CMK (cell line): ENCODE data around the gene LHFPL2.
A peak's percentile ranks its signal among the peaks of the same experiment; 100 is the strongest.

Experiments
- DNase-seq: peaks from one replicate; pipeline ENCODE4 v3.0.0-alpha.2; 2010; ENCODE audit warnings: low read depth

The LHFPL2 gene

DNA sequence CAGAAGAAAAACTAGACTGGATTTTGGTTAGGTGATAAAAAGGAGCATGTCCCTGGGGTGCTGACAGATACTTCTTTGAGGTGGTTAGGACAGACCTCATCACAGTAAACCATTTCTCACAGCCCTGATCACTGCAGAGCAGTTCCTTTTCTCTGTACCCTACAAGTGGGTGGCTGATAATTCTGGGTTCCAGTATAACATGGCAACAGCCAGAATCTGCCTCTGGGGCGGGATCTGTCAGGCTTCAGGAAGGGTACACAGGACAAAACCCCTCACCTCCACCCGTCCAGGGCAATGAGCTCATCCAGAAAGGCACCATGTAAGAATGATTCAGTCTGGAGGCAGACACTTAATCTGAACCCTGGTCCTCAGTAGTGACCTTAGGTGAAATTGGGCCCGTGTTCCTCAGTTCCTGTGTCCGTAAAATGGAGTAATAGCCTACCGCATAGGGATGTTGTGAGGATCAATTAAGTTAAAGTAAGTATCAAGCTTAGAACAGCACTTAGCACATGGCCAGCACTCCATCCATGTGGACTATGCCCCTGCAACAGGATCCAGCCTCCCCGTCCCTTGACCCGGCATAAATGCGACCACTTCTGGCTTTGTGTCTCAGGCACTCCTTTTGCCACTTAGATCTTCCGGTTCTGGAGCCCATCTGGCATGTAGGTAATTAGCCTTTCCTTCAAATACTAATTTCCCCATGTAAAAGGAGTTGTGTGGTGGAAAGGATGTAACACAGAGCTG is 129.2 kb downstream of the LHFPL2 start:
- no peak for DNase-seq

DNA sequence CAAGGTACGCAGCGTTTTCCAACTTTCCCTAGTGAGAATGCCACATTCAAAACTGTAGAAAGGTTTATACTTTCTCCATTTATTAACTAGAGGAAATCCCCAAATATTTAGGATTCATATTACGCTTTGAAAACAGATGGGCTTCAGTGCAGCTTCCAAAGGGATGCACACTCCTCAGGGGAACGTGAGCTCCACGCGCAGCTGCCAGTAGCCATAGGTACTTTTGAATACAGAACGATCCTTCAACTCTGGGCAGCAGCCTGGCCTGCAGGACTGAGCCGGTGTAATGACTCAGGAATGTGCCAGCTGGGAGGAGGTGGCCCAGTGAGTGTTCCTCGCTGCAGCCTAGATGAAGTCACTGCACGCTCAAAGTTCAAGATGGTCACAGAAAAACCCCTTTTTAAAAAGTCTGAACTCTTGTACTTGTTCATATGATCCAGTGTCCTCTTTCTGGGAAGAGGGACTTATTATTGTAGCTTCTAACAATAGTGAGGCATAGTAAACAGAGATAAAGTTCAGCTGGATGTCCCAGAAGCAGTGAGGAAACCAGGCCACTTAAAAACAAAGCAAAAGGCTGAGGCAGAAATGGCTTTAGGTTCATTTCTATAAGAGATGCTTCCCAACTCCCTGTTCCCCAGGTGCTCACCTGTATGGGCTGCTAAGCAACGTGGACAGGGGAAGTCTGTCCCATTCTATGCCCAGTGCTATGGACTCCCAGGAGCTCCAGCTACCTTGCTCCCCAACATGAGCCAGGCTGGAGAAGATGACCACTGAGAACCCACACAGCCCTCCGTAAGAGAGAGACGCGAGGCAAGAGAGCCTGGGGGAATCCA is 130.0 kb downstream of the LHFPL2 start:
- DNase-seq = no peak

DNA sequence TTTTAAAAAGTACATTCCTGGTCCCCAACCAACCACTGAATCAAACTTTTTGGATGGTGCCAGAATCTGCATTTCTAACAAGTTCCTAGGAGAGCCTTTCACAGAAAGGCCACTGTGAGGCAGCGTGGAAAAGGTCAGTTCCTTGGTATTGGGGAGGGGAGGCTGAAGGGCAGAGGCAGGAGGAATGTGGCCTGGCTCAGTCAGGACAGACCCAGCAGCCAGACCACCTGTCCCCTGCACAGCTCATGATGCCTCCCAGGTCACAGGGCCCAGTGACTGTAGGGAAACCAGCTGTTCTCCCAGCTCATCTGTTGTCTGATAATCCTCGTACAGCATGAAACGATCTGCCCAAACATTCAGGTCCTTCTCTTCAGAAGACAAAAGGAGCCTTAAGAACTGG is 132.9 kb downstream of the LHFPL2 start:
- no peak for DNase-seq

DNA sequence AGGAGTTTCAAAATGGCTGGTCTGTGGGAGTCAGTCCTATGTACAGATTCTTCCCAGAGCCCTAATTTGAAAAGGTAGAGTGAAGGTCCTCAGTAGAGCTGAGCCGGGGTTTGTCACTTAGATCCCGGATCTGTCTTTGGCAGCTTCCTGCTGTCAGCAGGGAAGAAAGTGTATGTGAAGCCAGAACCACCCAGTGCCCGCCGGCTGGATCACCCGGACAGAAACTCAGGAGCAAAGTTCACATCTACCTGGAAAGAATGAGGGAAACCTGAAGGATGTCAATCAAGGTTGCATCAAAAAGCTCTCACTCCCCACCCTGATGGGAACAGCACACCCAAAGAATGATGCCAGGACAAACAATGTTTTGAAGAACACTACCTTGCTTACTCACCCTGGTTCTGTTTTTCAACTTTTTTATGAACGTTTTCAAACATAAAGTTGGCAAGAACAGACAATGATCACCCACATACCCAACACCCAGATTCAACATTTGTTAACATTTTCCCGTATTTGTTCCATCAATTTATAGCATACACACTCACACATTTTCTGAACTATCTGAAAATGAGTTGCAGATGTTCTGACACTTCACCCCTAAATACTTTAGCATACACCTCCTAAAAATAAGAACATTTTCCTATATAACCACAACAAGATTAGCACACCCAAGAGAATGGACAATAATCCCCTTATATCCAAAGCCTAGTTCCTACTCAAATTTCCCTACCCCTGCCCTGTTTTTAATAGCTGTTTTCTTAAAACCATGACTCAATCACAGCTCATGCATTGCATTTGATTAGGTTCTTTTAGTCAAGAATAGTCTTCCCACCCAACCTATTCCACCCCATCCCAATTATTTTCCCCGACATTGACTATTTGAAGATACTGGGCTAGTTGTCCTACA is 133.9 kb downstream of the LHFPL2 start:
- no peak for DNase-seq

DNA sequence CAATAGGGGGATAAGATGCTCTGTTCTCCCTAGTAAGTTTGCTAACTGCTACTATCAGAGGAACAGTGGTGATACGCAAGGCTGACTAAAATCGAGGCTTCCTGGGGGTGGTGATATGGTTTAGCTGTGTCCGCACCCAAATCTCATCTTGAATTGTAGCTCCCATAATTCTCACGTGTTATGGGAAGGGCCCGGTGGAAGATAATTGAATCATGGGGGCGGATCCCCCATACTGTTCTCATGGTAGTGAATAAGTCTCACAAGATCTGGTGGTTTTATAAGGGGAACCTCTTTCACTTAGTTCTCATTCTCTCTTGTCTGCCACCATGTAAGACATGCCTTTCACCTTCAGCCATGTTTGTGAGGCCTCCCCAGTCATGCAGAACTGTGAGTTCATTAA is 135.1 kb downstream of the LHFPL2 start:
- DNase-seq = no peak

DNA sequence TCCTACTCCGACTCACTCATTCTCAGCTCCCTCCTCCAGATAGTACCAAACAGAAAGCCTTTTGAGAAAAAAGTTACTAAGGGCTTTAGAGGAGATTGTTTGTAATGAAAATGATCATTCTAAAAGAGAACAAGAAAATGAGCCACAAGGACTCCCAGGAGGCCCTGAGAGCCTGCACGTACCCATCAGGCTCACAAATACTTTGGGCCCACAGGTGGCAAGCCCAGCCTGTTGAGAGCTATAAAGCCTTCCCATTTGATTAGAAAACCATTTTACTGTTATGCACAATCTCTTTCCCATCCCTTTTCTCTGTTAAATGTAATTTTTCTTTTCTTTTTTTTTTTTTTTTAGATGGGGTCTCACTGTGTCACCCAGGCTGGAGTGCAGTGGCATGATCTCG is 136.1 kb downstream of the LHFPL2 start:
- DNase-seq = no peak

DNA sequence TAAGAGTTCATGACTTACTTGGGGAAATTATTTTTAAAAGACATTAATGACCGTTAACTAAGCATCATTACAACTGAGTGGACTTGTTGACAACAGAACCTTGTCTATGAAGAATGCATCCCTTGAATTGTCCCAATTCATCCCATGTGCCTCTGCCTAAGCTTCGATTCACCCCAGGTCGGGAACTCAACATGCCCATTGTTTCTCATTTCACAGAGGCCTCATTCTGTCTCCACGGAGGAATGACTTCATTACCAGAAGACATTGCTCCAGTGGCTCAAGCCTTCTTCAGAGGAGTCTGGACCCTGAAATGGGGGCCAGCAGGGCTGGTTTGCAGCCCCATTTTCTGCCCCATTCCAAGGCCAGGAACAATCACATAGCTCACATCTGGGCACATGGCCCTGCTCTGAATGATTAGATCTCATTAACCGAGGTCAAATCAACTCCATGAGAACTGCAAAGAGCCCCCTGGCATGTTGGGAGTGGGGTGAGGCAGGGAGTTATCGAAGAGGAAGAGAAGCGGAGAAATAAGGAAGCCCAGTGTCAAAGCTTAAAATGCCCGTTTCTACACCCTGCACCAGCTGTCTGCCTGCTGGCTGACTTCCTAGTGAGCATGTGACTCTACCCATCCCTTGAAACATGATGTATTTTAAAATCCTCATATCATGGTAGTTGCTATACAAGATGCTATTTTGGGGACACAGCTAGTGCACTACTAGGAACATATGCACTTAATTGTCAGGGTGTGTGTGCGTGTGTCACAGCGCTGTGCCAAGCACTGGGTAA is 137.3 kb downstream of the LHFPL2 start:
- no peak for DNase-seq

DNA sequence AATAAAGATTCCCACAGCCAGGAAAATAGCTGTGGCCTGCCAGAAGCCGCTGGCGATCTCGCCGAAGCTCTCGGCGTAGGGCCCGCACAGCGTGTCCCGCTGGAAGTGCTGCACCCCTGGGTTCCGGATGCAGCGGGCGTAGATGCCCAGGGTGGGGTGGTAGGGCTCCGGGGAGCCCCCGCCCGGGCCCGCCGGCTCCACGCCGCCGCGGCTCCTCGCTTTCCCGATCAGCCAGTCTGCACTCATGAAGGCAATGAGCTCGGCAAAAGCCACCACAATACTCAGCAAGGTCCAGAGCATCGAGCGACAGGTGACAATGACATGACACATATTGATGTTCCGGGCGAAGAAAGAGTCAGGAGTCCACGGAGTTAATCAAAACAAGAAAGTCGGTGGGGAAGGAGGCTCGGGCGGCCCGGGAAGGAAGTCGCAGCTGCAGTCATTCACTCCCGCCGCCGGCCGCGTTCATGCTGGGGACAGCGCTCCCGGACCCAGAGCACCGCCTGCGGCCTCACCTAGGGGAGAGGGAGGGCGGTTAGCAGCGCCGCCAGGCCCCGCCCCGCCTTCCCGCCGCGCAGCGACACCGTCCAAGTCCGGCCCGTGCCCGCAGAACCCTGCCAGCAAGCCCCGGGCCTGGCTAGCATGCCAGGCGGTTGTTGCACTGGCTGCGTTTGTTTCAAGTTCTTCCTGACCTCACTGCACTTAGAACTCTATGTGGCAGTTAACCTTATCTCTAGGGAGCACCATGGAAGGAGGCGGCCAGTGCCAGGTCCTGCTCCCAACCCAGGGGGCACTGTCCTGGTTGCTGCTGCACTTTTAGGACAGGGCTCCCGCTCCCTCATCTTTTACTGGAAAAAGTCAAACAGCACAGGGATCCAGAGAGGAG is 138.4 kb downstream of the LHFPL2 start:
- DNase-seq = peak; percentile 33

DNA sequence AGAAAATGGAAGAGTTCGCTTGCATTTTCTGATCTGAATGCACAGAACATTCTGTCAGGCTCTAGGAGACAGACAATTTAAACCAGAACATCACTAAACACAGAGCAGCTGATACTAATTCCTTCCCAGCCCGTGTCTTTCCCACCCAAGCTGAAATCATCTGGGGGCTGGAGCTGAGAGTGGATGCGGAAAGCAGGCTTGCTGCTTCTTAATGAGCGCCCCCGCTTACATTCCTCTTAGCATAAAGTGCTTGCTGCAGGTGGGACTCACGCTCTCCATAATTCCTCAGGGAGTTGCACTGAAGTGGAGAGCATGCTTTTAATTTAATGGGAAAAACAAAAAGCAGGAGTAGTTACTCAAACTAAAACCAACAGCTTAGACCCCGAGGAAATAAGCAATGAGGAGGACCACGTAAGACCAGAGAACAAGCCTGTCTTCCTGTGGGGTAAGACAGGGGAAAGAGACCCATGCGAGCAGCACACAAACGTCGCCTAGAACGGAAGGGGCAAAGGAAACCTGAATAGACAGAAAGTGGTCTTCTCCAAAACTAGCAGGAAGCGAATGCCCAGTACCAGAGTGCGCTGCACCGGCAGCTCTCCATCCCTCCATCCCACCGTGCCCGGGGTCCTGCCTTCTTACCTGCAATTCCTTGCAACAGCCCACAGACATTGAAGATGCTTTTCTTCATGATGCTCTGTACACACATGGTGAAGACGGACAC is 139.3 kb downstream of the LHFPL2 start:
- DNase-seq = no peak

DNA sequence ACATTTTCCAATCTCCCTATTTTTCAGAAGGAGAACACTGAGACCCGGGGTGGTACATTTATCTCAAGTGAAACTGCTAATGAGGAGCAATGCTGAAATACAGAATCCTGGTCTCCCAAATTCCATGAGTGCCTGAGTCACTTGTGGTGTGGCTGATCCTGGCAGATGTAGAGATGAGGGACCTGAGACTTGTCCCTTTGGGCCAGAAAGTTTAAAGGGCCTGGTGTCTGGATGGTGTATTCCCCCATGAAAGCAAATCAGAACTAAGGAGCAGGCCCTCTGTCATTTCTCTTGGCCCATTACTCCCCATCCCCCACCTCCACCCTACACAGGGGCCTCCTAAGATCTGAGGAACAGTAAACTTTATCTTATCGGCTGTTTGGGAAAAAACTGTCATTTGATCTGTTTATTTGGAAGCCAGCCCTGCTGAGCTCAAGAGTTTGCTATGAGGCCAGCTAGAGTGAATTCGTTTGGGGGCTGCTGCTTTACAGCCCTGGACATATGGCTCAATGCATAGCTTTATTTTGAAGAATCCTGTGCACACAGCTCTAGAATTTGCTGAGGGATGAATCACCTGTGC is 140.3 kb downstream of the LHFPL2 start:
- DNase-seq = no peak

DNA sequence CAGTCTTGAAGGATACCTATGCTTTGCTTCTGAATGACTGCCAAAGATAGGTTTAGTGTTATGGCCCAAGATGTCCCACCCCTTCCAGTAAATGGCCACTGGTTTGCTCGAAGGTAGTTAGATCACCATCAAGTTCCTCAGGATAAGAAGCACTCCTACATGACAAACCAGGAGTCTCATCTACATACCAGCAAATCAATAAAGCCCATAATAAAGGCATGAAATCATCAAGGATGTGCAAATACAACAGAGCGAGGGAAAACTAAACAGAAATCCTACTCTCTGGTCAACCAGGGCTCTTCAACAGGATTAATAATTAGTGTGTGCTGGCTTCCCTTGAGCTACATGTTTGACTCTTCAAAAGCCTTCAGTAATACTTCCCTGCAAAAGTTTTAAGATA is 141.0 kb downstream of the LHFPL2 start:
- DNase-seq = no peak

DNA sequence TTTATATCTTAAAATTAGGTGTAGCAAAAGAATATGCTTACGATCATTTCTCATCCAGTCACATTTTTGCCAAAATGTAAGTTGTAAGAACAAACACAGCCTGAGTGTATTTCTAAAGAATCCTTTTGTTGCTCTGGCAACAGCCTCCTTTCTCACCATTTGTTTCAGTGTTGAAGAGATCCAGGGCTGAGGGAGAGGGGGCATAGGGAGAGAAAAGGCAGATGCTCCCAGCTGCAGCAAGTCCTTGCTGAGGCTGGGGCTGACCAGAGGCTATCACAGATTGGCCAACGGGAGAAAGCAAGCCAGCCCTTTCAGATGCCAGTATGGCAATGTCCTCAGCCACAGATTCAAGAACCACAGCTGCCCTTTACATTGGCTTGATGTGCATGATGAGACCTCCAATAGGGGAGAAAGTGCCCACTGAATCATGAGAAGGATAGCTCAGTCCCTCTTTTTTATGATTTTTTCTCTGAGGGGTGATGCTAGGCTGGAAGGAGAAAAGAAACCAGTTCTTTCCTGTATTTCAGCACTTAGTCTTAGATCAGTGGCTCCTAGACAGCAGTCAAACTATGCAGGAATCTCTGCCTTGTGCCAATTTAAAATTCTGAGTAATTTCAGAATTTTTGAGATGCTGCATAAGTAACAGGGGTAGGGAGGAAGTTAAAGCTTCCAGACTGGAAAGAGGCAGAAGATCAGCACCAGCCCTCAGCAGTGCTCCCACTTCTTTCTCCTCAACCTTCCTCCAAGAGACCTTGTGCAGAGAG is 142.1 kb downstream of the LHFPL2 start:
- DNase-seq = no peak

DNA sequence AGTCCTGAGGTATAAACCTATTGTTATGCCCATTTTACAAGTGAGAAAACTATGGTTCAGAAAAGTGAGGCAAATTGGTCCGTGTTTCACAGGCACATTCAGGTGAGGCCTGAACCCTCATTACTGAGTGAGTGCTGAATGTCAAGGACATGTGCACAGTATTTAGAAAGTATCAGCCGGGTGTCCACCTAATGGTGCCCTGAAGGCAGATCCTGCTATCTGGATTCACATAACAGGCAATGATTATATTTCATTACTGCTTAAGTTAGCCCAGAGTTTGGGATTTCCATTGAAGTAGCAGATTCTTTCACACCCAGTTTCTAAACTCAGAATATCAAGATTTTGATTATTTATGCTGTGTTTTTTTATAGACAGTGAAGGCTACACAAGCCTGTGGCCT is 142.7 kb downstream of the LHFPL2 start:
- no peak for DNase-seq

DNA sequence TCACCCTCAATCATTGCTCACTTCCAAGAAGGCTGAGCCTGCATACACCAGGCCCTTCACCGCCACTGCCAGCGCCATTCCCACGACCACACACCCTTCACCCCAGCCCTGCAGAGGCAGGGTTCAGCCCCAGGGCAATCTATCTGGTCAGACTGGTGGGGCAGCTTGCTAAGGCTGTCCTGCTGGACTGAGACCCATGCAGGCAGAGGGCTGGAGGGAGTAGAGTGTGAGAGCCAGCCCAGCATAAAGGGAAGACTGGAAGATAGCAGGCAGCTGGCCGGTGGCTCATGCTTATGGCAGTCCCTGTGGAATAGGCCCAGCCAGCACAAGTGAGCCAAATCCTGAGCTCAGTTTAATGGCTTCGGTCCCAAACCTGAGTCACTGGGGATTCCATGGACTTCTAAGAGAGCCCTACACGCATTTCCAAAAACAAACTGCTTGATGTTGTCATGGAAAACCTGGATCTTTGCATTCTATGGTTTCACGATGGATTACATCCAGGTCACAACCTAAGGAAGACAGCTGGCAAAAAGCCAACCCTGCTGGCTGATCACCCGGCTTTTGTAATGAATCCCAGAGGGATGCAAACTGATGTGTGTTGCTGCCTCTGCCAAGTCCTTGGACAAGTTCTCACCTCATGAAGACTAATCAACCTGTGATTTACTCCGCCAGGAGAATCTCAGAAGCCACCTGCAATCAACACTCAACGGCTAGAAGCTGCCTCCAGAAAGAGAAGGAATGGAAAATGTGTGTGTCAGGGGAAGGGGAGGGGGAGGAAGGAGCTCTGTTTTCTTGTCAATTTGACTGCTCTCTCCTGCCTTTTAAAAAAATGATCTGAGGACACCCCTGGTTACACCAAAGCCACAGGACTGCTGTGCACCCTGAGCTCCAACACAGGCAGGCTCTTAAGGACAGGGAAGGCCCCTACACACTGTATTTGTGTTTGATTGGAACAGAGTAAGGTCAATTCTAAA is 143.6 kb downstream of the LHFPL2 start:
- no peak for DNase-seq

DNA sequence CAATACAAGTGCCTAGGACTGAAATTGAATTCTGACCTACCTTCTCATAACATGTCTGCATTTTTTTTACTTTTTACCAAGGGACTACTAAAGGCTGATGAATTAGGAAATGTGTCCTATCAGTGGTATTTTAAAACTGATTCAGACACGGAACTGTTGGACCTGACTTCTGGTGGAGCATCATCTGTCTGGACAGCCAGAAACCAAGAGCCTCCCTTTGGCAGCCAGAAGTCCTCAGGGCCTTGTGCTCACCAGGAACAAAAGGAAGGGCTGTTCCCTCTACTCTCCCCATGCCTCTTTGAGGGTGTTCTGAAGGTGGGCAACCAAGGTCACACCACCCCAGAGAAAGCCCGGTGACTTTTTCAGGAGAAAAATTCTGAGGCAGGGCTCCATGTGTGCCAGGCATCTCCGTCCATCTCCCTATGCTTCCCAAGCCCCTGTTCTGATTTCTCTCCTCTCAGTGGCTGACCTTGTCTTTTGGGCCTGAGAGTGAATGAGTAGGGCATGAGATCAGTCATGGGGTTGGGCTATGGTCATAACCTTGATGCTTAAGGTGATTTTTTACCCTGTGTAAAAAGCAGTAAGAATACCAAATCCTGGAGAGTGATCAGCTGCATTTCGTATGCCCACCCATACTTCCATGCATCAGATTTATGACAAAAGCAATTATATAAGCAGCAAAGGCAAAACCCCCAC is 144.5 kb downstream of the LHFPL2 start:
- DNase-seq = no peak

DNA sequence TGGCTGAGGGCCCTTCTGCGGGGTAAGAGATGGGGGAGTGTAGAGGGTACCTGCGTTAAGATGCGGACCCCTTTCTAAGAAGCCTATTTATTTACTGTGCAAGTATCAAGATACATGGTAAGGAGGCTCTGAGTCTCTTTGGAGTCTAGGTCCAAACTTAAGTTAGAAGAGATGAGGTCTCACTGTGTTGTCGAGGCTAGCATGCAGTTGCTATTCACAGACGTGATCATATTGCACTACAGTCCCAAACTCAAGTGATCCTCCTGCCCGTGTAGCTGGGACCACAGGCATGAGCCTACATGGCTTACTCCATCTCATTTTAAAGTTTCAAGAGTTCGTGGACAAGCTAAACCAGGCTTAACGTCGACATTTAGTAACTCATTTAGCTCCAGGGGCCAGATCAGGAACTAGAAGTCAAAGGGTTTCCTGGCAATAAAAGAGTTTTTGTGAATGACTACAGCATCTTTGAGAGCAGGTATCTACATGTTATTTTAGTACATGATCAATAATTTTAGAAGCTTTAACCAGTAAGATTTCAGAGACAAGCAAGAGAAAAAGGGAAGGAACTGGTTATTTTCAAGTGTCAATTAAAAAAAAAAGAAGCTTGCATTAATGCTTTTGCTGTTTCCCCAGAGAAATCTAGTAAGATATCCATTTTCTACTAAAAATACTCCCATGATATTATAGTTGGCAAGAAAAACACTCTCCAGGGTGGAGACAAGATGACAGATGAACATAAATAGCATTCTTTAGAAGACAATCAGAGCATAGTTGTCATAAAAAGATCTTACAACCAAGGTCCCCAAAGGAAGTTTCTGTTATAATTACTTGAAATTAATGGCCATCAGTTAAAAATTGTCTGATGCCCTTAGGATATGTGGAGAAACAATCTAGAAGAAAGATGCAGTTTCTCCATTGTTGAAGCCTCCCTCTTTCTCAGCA is 146.9 kb downstream of the LHFPL2 start:
- no peak for DNase-seq
